Stimulated activated CD8-positive, alpha-beta memory T cell treated with anti-CD3 and anti-CD28 coated beads, Interleukin-7, amount 100 ng/mL, for 4 hours (primary cell): Measurements from ENCODE around the gene NCBP1.

ENCODE experiments used
- DNase-seq, 2 donors: peaks; one replicate each; pipeline ENCODE4 v3.0.0-alpha.2; 2020; ENCODE audit warnings: low read depth in 2 of 2

NCBP1 gene

GRCh38 chr9:97623946-97624345, 9.7 kb upstream of the NCBP1 start:
- DNase-seq, result no peak

GRCh38 chr9:97625620-97626019, 8.0 kb upstream of the NCBP1 start:
- DNase-seq, result no peak

GRCh38 chr9:97627624-97628023, 6.0 kb upstream of the NCBP1 start:
- DNase-seq, result no peak

GRCh38 chr9:97628668-97629067, 5.0 kb upstream of the NCBP1 start:
- no peak for DNase-seq

- no peak for DNase-seq
Measured at GRCh38 chr9:97629156-97629555, 4.5 kb upstream of the NCBP1 start.

GRCh38 chr9:97630591-97630990, 3.0 kb upstream of the NCBP1 start:
- no peak for DNase-seq

GRCh38 chr9:97632248-97632984, 1.2 kb upstream of the NCBP1 start:
- DNase-seq, result no peak

GRCh38 chr9:97633859-97634490, 354 bp downstream of the NCBP1 start:
- DNase-seq, result no peak

- no peak for DNase-seq
Measured at GRCh38 chr9:97635026-97635425, 1.4 kb downstream of the NCBP1 start.

- no peak for DNase-seq
Measured at GRCh38 chr9:97636903-97637302, 3.3 kb downstream of the NCBP1 start.

- no peak for DNase-seq
Measured at GRCh38 chr9:97638666-97639065, 5.0 kb downstream of the NCBP1 start.

GRCh38 chr9:97640325-97640724, 6.7 kb downstream of the NCBP1 start:
- no peak for DNase-seq

GRCh38 chr9:97645720-97646119, 12.1 kb downstream of the NCBP1 start:
- DNase-seq, result no peak

GRCh38 chr9:97647996-97648395, 14.4 kb downstream of the NCBP1 start:
- DNase-seq, result no peak

GRCh38 chr9:97651646-97652045, 18.0 kb downstream of the NCBP1 start:
- DNase-seq, result no peak

- DNase-seq, result no peak
Measured at GRCh38 chr9:97658707-97659106, 25.1 kb downstream of the NCBP1 start.

GRCh38 chr9:97659771-97660170, 26.1 kb downstream of the NCBP1 start:
- DNase-seq, result no peak

- no peak for DNase-seq
Measured at GRCh38 chr9:97660340-97660739, 26.7 kb downstream of the NCBP1 start.

GRCh38 chr9:97660847-97661246, 27.2 kb downstream of the NCBP1 start:
- no peak for DNase-seq

GRCh38 chr9:97665742-97666141, 32.1 kb downstream of the NCBP1 start:
- no peak for DNase-seq

GRCh38 chr9:97666907-97667686, 33.5 kb downstream of the NCBP1 start:
- DNase-seq, result no peak

GRCh38 chr9:97668485-97668884, 34.9 kb downstream of the NCBP1 start:
- DNase-seq, result no peak

GRCh38 chr9:97670586-97670985, 37.0 kb downstream of the NCBP1 start:
- DNase-seq, result no peak
